ENCODE data around the gene SMCHD1.

- TF ChIP-seq, protein P1, sequence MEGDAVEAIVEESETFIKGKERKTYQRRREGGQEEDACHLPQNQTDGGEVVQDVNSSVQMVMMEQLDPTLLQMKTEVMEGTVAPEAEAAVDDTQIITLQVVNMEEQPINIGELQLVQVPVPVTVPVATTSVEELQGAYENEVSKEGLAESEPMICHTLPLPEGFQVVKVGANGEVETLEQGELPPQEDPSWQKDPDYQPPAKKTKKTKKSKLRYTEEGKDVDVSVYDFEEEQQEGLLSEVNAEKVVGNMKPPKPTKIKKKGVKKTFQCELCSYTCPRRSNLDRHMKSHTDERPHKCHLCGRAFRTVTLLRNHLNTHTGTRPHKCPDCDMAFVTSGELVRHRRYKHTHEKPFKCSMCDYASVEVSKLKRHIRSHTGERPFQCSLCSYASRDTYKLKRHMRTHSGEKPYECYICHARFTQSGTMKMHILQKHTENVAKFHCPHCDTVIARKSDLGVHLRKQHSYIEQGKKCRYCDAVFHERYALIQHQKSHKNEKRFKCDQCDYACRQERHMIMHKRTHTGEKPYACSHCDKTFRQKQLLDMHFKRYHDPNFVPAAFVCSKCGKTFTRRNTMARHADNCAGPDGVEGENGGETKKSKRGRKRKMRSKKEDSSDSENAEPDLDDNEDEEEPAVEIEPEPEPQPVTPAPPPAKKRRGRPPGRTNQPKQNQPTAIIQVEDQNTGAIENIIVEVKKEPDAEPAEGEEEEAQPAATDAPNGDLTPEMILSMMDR (IDR thresholded peaks at IDR 0.05) = no peak
- no peak for TF ChIP-seq POLR2A (IDR thresholded peaks at IDR 0.05)
Observed at GRCh38 chr18:2847317-2848246, 192.1 kb downstream of the SMCHD1 start.

All from esophagus squamous epithelium (tissue), 4 donors.